Measurements from ENCODE around the gene SLC13A4. TPM values are rescaled to one million over a fixed set of nuclear protein-coding genes. Genes with fewer than 3 reads are reported as not detected.
"Not testable (repeated sequence)": the region's sequence is repeated elsewhere in the genome, so short reads cannot be mapped to it uniquely, and the experiment has no call there.

Gene SLC13A4
- total RNA-seq = not detected in 2 replicates

GRCh38 chr7:135728136-135728669, at the start of gene SLC13A4:
Gene SLC13A4, minus strand, starts transcription at chr7:135728186. Its CDS starts 690 bp downstream, at chr7:135727496.
- intact Hi-C loops (cut with micrococcal nuclease) = no loop called here

- intact Hi-C loops (cut with micrococcal nuclease) = not testable (repeated sequence)
Observed at GRCh38 chr7:135775915-135776314, 47.9 kb upstream of the SLC13A4 start.

GRCh38 chr7:135775230-135775629, 47.2 kb upstream of the SLC13A4 start:
- intact Hi-C loops (cut with micrococcal nuclease) = no loop called here

GRCh38 chr7:135774284-135774683, 46.3 kb upstream of the SLC13A4 start:
- intact Hi-C loops (cut with micrococcal nuclease) = no loop called here

GRCh38 chr7:135773464-135773863, 45.5 kb upstream of the SLC13A4 start:
- intact Hi-C loops (cut with micrococcal nuclease) = no loop called here

GRCh38 chr7:135772639-135773222, 44.7 kb upstream of the SLC13A4 start:
- intact Hi-C loops (cut with micrococcal nuclease) = no loop called here

GRCh38 chr7:135771961-135772638, 44.1 kb upstream of the SLC13A4 start:
- intact Hi-C loops (cut with micrococcal nuclease) = no loop called here

- intact Hi-C loops (cut with micrococcal nuclease) = no loop called here
Observed at GRCh38 chr7:135771051-135771450, 43.1 kb upstream of the SLC13A4 start.

GRCh38 chr7:135770139-135770710, 42.2 kb upstream of the SLC13A4 start:
- intact Hi-C loops (cut with micrococcal nuclease) = no loop called here

GRCh38 chr7:135769005-135769802, 41.2 kb upstream of the SLC13A4 start:
- intact Hi-C loops (cut with micrococcal nuclease) = no loop called here

GRCh38 chr7:135768467-135768866, 40.5 kb upstream of the SLC13A4 start:
- intact Hi-C loops (cut with micrococcal nuclease) = no loop called here

GRCh38 chr7:135768064-135768463, 40.1 kb upstream of the SLC13A4 start:
- intact Hi-C loops (cut with micrococcal nuclease) = no loop called here

- intact Hi-C loops (cut with micrococcal nuclease) = no loop called here
Observed at GRCh38 chr7:135763261-135763660, 35.3 kb upstream of the SLC13A4 start.

- intact Hi-C loops (cut with micrococcal nuclease) = no loop called here
Observed at GRCh38 chr7:135761751-135762488, 33.9 kb upstream of the SLC13A4 start.

GRCh38 chr7:135759532-135759931, 31.5 kb upstream of the SLC13A4 start:
- intact Hi-C loops (cut with micrococcal nuclease) = no loop called here

GRCh38 chr7:135758531-135758932, 30.5 kb upstream of the SLC13A4 start:
- intact Hi-C loops (cut with micrococcal nuclease) = no loop called here

GRCh38 chr7:135757719-135758411, 29.9 kb upstream of the SLC13A4 start:
- intact Hi-C loops (cut with micrococcal nuclease) = no loop called here

GRCh38 chr7:135756191-135756590, 28.2 kb upstream of the SLC13A4 start:
- intact Hi-C loops (cut with micrococcal nuclease) = no loop called here

- intact Hi-C loops (cut with micrococcal nuclease) = no loop called here
Observed at GRCh38 chr7:135755351-135755753, 27.4 kb upstream of the SLC13A4 start.

Measured in T-helper 2 cell treated with Interferon-gamma antibody and Interleukin-4, amounts not matched to agents 100 ng/mL and 5 ng/mL, for 36 hours (primary cell).